Activated CD4-positive, alpha-beta T cell treated with anti-CD3 and anti-CD28 coated beads, Interleukin-2, Interleukin-6, amounts not matched to agents 100 ng/mL and 50 ng/mL, durations not matched to agents 16 hours and 8 hours (primary cell): Measurements from ENCODE around the gene NEURL1.
A peak's percentile ranks its signal among the peaks of the same experiment; 100 is the strongest.
"Not testable (repeated sequence)": the region's sequence is repeated elsewhere in the genome, so short reads cannot be mapped to it uniquely, and the experiment has no call there.

Source experiments
- DNase-seq: peaks from one replicate; pipeline ENCODE4 v3.0.0-alpha.2; 2020

The NEURL1 gene

GRCh38 chr10:103592186-103593021, 98.9 kb downstream of the NEURL1 start:
- DNase-seq = peak; percentile 55

- DNase-seq = no peak
These were observed 99.6 kb downstream of the NEURL1 start for GRCh38 chr10:103593022-103593570.

- no peak for DNase-seq
These were observed 102.6 kb downstream of the NEURL1 start for GRCh38 chr10:103595933-103596726.

GRCh38 chr10:103597003-103597402, 103.5 kb downstream of the NEURL1 start:
- no peak for DNase-seq

- DNase-seq = peak; percentile 16
These were observed 105.2 kb downstream of the NEURL1 start for GRCh38 chr10:103598654-103599115.

- DNase-seq = no peak
These were observed 105.7 kb downstream of the NEURL1 start for GRCh38 chr10:103599211-103599610.

GRCh38 chr10:103599907-103600306, 106.4 kb downstream of the NEURL1 start:
- DNase-seq = no peak

GRCh38 chr10:103600325-103600724, 106.8 kb downstream of the NEURL1 start:
- no peak for DNase-seq

GRCh38 chr10:103600956-103601569, 107.6 kb downstream of the NEURL1 start:
- no peak for DNase-seq

GRCh38 chr10:103602028-103602851, 108.7 kb downstream of the NEURL1 start:
- DNase-seq = no peak

- no peak for DNase-seq
These were observed 109.3 kb downstream of the NEURL1 start for GRCh38 chr10:103602852-103603155.

GRCh38 chr10:103603382-103603781, 109.9 kb downstream of the NEURL1 start:
- no peak for DNase-seq

- peak; percentile 46 for DNase-seq
These were observed 112.0 kb downstream of the NEURL1 start for GRCh38 chr10:103605359-103606096.

GRCh38 chr10:103606097-103606438, 112.6 kb downstream of the NEURL1 start:
- DNase-seq = not testable (repeated sequence)

- DNase-seq = not testable (repeated sequence)
These were observed 113.5 kb downstream of the NEURL1 start for GRCh38 chr10:103607051-103607450.

- not testable (repeated sequence) for DNase-seq
These were observed 114.6 kb downstream of the NEURL1 start for GRCh38 chr10:103608056-103608455.

- no peak for DNase-seq
These were observed 116.0 kb downstream of the NEURL1 start for GRCh38 chr10:103609231-103610082.

GRCh38 chr10:103610083-103610472, 116.6 kb downstream of the NEURL1 start:
- no peak for DNase-seq

- DNase-seq = no peak
These were observed 117.5 kb downstream of the NEURL1 start for GRCh38 chr10:103610921-103611511.
